NB4 (cell line): ENCODE results near the gene CD200.

Experiments
- MAX ChIP-seq: IDR thresholded peaks from 2 replicates; pipeline ENCODE4 v1.6.1; 2011; ENCODE audit warnings: low read depth, low read length
- POLR2A ChIP-seq: IDR thresholded peaks from 2 replicates; pipeline ENCODE4 v1.6.1; 2011; ENCODE audit warnings: mild to moderate bottlenecking; ENCODE audit not compliant: insufficient read length; ENCODE audit errors: extremely low read depth
- TF ChIP-seq, protein P1 (sequence below): IDR thresholded peaks from one replicate; pipeline ENCODE4 v1.5.1; 2012; ENCODE audit warnings: low read depth, low read length

GRCh38 chr3:112397556-112397955 is 64.6 kb downstream of the CD200 start:
- TF ChIP-seq, protein P1, sequence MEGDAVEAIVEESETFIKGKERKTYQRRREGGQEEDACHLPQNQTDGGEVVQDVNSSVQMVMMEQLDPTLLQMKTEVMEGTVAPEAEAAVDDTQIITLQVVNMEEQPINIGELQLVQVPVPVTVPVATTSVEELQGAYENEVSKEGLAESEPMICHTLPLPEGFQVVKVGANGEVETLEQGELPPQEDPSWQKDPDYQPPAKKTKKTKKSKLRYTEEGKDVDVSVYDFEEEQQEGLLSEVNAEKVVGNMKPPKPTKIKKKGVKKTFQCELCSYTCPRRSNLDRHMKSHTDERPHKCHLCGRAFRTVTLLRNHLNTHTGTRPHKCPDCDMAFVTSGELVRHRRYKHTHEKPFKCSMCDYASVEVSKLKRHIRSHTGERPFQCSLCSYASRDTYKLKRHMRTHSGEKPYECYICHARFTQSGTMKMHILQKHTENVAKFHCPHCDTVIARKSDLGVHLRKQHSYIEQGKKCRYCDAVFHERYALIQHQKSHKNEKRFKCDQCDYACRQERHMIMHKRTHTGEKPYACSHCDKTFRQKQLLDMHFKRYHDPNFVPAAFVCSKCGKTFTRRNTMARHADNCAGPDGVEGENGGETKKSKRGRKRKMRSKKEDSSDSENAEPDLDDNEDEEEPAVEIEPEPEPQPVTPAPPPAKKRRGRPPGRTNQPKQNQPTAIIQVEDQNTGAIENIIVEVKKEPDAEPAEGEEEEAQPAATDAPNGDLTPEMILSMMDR: no peak
- TF ChIP-seq POLR2A (no peak), MAX (no peak)
